Coronary artery (tissue), 2 donors: ENCODE measurements around the gene RBCK1.
A peak's percentile ranks its signal among the peaks of the same experiment; 100 is the strongest.

Experiments
- DNase-seq: peaks from one replicate; pipeline ENCODE4 v3.0.0-alpha.2; 2017; ENCODE audit warnings: low spot score
- H3K27ac ChIP-seq, 2 donors: fragments of 200-600 bp; sonication (generic); one replicate each; pipeline ENCODE4 v1.5.1; 2016 to 2019
- H3K4me3 ChIP-seq: fragments of 200-600 bp; sonication (generic); 2 replicates; pipeline ENCODE4 v1.5.1; 2016; ENCODE audit warnings: mild to moderate bottlenecking, moderate library complexity
- CTCF ChIP-seq: fragments of 200-600 bp; sonication (generic); IDR thresholded peaks from one replicate; pipeline ENCODE4 v1.5.1; 2019; ENCODE audit warnings: antibody characterized with exemption

The RBCK1 gene

GRCh38 chr20:460180-460579 is 52.1 kb downstream of the RBCK1 start:
- Histone ChIP-seq H3K27ac (no peak overlapping the region), H3K4me3 (no peak overlapping the region)
- TF ChIP-seq CTCF, result no peak
- no peak for DNase-seq

GRCh38 chr20:460707-461106 is 52.6 kb downstream of the RBCK1 start:
- Histone ChIP-seq H3K4me3 (peak overlapping the region; percentile 98), H3K27ac (no peak overlapping the region)
- DNase-seq, result no peak
- no peak for TF ChIP-seq CTCF

GRCh38 chr20:461254-462198 is 53.4 kb downstream of the RBCK1 start:
- DNase-seq, result peak; percentile 82
- TF ChIP-seq CTCF, result no peak
- peak overlapping the region; percentile 98 for H3K4me3 ChIP-seq
- peak overlapping the region; percentile 82 to 98 for H3K27ac ChIP-seq

- peak within 1 kb of the TSS; percentile 82 to 98 for H3K27ac ChIP-seq
- H3K4me3 ChIP-seq, result peak within 1 kb of the TSS; percentile 98
- TF ChIP-seq CTCF, result no peak
- peak; percentile 83 for DNase-seq
These were observed 54.3 kb downstream of the RBCK1 start, which contains the start of gene TBC1D20 for GRCh38 chr20:462199-462991. TBC1D20 (minus strand) TSS chr20:462533; CDS start chr20:462405, 128 bp downstream.

- H3K27ac ChIP-seq, result no peak overlapping the region
- TF ChIP-seq CTCF, result no peak
- no peak for DNase-seq
- H3K4me3 ChIP-seq, result no peak overlapping the region
These were observed 59.7 kb downstream of the RBCK1 start for GRCh38 chr20:467755-468154.

- no peak for TF ChIP-seq CTCF
- Histone ChIP-seq H3K27ac (no peak overlapping the region), H3K4me3 (no peak overlapping the region)
- no peak for DNase-seq
These were observed 61.8 kb downstream of the RBCK1 start for GRCh38 chr20:469746-470490.
